HepG2 (cell line): ENCODE results near the gene PLXNA3. TPM values are rescaled to one million over a fixed set of nuclear protein-coding genes. Genes with fewer than 3 reads are reported as not detected.

Experiments used
- ATF5 ChIP-seq: sonication (generic); formaldehyde crosslinking; IDR thresholded peaks from 2 replicates; pipeline ENCODE4 v1.4.0; 2020; ENCODE audit warnings: mild to moderate bottlenecking, low read depth, missing genetic modification reagents
- CEBPG ChIP-seq: IDR thresholded peaks from 2 replicates; pipeline ENCODE4 v1.6.1; 2016
- EED ChIP-seq: sonication (generic); formaldehyde crosslinking; IDR thresholded peaks from 2 replicates; pipeline ENCODE4 v1.5.0; 2020; ENCODE audit warnings: mild to moderate bottlenecking, missing genetic modification reagents
- ESRRA ChIP-seq: sonication (generic); formaldehyde crosslinking; IDR thresholded peaks from 2 replicates; pipeline ENCODE4 v1.5.1; 2020; ENCODE audit warnings: mild to moderate bottlenecking, low read depth, missing genetic modification reagents
- ETV6 ChIP-seq: sonication (generic); formaldehyde crosslinking; conservative IDR thresholded peaks from 2 replicates; pipeline ENCODE4 v1.4.0; 2020; ENCODE audit warnings: missing genetic modification reagents
- GABPA ChIP-seq, 2 experiments: IDR thresholded peaks; 2 replicates each; pipeline ENCODE4 v1.6.1; 2011 to 2016; ENCODE audit warnings: low read depth in 2 of 2, low read length in 1 of 2, missing biosample characterization in 1 of 2, missing genetic modification characterization in 1 of 2
- HNF1B ChIP-seq: sonication (generic); formaldehyde crosslinking; IDR thresholded peaks from 2 replicates; pipeline ENCODE4 v1.5.1; 2020; ENCODE audit warnings: mild to moderate bottlenecking, moderate library complexity, missing genetic modification reagents
- MLLT10 ChIP-seq: sonication (generic); formaldehyde crosslinking; IDR thresholded peaks from 2 replicates; pipeline ENCODE4 v1.4.0; 2020; ENCODE audit warnings: missing genetic modification reagents
- NFE2L2 ChIP-seq: fragments of 150-350 bp; IDR thresholded peaks from 2 replicates; pipeline ENCODE4 v1.6.1; 2014; ENCODE audit warnings: low read length
- NR1H2 ChIP-seq: sonication (generic); formaldehyde crosslinking; IDR thresholded peaks from 2 replicates; pipeline ENCODE4 v1.8.1; 2022; ENCODE audit warnings: low read depth, missing genetic modification reagents, borderline replicate concordance
- RXRA ChIP-seq: sonication (generic); formaldehyde crosslinking; IDR thresholded peaks from 2 replicates; pipeline ENCODE4 v1.5.1; 2020; ENCODE audit warnings: missing genetic modification reagents
- SRY ChIP-seq: sonication (generic); formaldehyde crosslinking; IDR thresholded peaks from 2 replicates; pipeline ENCODE4 v1.8.0; 2022; ENCODE audit warnings: mild to moderate bottlenecking, missing genetic modification reagents
- SYNCRIP ChIP-seq: fragments of 200-400 bp; formaldehyde crosslinking; IDR thresholded peaks from 2 replicates; pipeline ENCODE4 v1.6.1; 2018; ENCODE audit warnings: mild to moderate bottlenecking, low read depth, low read length; ENCODE audit not compliant: insufficient read depth
- TFDP2 ChIP-seq: sonication (generic); formaldehyde crosslinking; IDR thresholded peaks from 2 replicates; pipeline ENCODE4 v1.4.0; 2020; ENCODE audit warnings: missing genetic modification reagents
- TMF1 ChIP-seq: sonication (generic); formaldehyde crosslinking; IDR thresholded peaks from 2 replicates; pipeline ENCODE4 v1.8.1; 2022; ENCODE audit warnings: low read depth, missing genetic modification reagents
- ZNF280D ChIP-seq: sonication (generic); formaldehyde crosslinking; IDR thresholded peaks from 2 replicates; pipeline ENCODE4 v1.5.1; 2020; ENCODE audit warnings: mild to moderate bottlenecking, missing genetic modification reagents
- ZNF326 ChIP-seq: sonication (generic); formaldehyde crosslinking; IDR thresholded peaks from 2 replicates; pipeline ENCODE4 v1.4.0; 2020; ENCODE audit warnings: missing genetic modification reagents, borderline replicate concordance
- ZNF430 ChIP-seq: sonication (generic); formaldehyde crosslinking; IDR thresholded peaks from 2 replicates; pipeline ENCODE4 v1.9.0; 2021; ENCODE audit warnings: mild to moderate bottlenecking, missing genetic modification reagents
- ZNF567 ChIP-seq: sonication (generic); formaldehyde crosslinking; IDR thresholded peaks from 2 replicates; pipeline ENCODE4 v1.8.1; 2023; ENCODE audit warnings: mild to moderate bottlenecking, missing genetic modification reagents, borderline replicate concordance
- ZNF773 ChIP-seq: sonication (generic); formaldehyde crosslinking; IDR thresholded peaks from 2 replicates; pipeline ENCODE4 v1.4.0; 2020; ENCODE audit warnings: missing genetic modification reagents, borderline replicate concordance
- polyA plus RNA-seq, 8 experiments: library from polyadenylated mRNA; depleted of rRNA in 3 of 8; stranded (reverse) in 7 of 8; unstranded in 1 of 8; fragments of >200 nt; fragmentation: Illumina TruSeq in 4 of 8; extraction: Trizol in 4 of 8; gene quantifications; 2 replicates each; pipeline versions ENCODE4 v1.2.1 to v1.2.3, GENCODE V29; 2011 to 2016; ENCODE audit warnings: low read depth in 4 of 8, missing spikeins in 1 of 8, mixed read lengths in 1 of 8; ENCODE audit not compliant: insufficient read depth in 1 of 8
- total RNA-seq, 5 experiments: library from RNA; depleted of rRNA; stranded (reverse); fragments of >200 nt; fragmentation: Illumina TruSeq; extraction: Trizol; gene quantifications; 2 replicates each; pipeline ENCODE4 v1.2.3, GENCODE V29; 2016; ENCODE audit warnings: low read depth in 1 of 5

Gene PLXNA3
- total and polyA plus RNA-seq, 2 of the 13 experiments (the other 11 are each of a cell fraction or from before 2014, with no cell fraction given): 5.8 to 20.6 TPM

GRCh38 chrX:154428176-154429171 is 29.6 kb upstream of the PLXNA3 start, which contains the start of gene ATP6AP1 (continued):
- TF ChIP-seq CEBPG (CRISPR knock-in tag) (no peak), HNF1B (no peak), ZNF326 (no peak), SRY (CRISPR knock-in tag) (no peak; the same call in 1 of the 2 replicates), ETV6 (CRISPR knock-in tag) (no peak), GABPA (IDR thresholded peaks at IDR 0.05; ENCODE audit: low read depth, low read length) (no peak), GABPA (CRISPR knock-in tag; IDR thresholded peaks at IDR 0.05; ENCODE audit: low read depth) (no peak), SYNCRIP (no peak), ZNF773 (CRISPR knock-in tag) (no peak), NR1H2 (CRISPR knock-in tag) (no peak), MLLT10 (CRISPR knock-in tag) (no peak), ZNF430 (CRISPR knock-in tag) (no peak), EED (CRISPR knock-in tag) (no peak; the same call in 1 of the 2 replicates), TMF1 (CRISPR knock-in tag) (no peak), ESRRA (no peak), ZNF567 (CRISPR knock-in tag) (no peak), ATF5 (CRISPR knock-in tag) (no peak), TFDP2 (CRISPR knock-in tag) (peak; percentile 58; the same call in 1 of the 2 replicates), ZNF280D (CRISPR knock-in tag) (no peak), RXRA (CRISPR knock-in tag) (peak; percentile 29; the same call in 1 of the 2 replicates), NFE2L2 (no peak)
